Iris pigment epithelial cell (primary cell): ENCODE data around the gene RFNG.

Source experiments
- DNase-seq: peaks from one replicate; pipeline ENCODE4 v3.0.0-alpha.2; 2011; ENCODE audit warnings: low read depth

RFNG gene

GRCh38 chr17:81999976-82000802 lies 51.4 kb downstream of the RFNG start:
- DNase-seq, result no peak

GRCh38 chr17:81999587-81999975 lies 52.0 kb downstream of the RFNG start:
- no peak for DNase-seq

GRCh38 chr17:81998691-81999438 lies 52.7 kb downstream of the RFNG start:
- DNase-seq, result no peak

- DNase-seq, result no peak
These were observed 53.4 kb downstream of the RFNG start for GRCh38 chr17:81998212-81998611.
